GM19468 (cell line): ENCODE data around the gene GSTP1.
"Not testable (repeated sequence)": the region's sequence is repeated elsewhere in the genome, so short reads cannot be mapped to it uniquely, and the experiment has no call there.

Source experiments
- ATAC-seq: cut with Tn5 transposase; IDR thresholded peaks from one replicate; pipeline ENCODE4 v1.9.1; 2021; ENCODE audit warnings: mild to moderate bottlenecking, moderate library complexity, moderate number of reproducible peaks; ENCODE audit not compliant: unreplicated experiment; ENCODE audit errors: extremely low read depth

GSTP1 gene

GRCh38 chr11:67583247-67584204, at the start of gene GSTP1:
Gene GSTP1 (plus strand): TSS chr11:67583812. CDS start chr11:67583844, 32 bp downstream.
- ATAC-seq = no peak

DNA sequence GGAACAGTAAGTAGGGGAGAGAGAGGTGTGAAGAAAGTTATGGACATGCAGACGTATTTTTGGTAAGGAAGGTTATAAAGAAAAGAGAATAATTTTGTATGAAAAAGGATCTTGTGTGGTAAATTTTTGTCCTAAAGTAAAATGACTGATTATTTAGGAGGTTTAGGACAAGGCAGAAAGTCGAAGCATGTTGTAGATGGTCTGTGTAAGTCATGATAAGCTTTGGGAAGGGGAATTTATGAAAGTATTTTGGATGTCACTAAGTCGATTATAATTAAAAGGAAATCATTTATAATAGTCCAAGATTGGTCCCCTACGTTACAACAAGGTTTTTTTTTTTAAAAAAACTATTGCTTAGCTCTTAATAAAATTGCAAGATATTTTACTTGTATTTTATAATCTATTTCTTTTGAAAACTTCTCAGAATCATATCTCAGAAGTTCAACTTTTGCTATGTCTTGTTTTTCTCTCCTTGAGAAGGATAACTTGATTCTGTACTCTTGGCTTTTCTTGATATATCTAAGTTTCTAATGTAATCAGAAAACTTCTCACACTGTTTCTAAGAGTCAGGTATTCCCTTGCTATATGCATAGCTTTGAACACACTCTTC, 49.4 kb upstream of the GSTP1 start:
- ATAC-seq = no peak

DNA sequence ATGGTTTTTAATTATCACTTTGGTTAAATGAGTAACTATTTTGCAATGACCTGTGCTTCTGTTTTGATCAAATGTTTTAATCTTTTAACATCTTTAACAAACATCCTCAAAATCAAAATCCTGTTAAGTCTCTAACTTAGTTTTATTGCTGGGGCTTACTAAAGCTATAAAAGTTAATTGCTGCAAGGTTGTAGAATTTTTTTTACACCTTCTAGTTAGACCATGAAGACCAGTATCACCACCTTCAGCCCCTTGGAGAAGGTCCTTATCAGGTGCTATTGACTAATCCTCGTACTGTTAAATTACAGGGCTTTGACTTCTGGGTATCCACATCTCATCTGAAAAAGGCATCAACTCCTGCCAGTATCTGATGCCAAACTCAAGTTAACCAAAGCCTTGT, 48.1 kb upstream of the GSTP1 start:
- no peak for ATAC-seq

DNA sequence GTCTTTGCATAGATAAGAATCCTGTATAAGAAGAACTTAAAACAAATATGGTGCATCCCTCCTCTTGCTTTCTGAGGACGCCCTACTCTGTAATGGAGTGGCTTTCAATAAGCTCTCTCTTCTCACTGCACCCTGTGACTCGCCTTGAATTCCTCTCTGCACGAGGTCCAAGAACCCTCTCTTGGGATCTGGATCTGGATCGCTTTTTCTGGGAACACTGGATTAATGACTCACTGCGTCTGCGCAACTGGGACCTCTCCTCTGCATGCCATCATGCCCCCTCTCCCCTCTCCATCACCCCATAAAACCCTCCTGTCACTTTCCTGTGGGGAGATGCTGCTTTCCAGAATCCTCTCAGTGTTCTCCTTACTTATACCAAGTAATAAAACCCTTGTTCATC, 45.3 kb upstream of the GSTP1 start:
- ATAC-seq = no peak

GRCh38 chr11:67538823-67539505, 44.6 kb upstream of the GSTP1 start:
- ATAC-seq = no peak

DNA sequence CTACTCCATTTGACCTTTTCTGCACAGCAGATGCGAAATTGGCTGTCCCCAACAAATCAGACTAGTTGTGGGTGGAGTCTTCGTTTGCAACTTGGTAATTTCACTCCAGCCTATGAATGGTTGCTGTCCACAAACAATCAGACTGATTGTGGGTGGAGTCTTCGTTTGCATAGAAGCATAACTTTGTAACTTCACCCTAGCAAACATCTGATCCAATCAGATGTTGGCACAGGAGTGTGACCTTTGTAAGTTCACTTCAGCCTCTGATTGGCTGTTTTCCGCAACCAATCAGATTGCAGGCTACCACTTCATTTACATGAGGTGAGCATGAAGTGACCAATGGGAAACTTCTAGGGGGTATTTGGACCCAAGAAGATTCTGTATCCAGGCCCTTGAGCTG, 44.1 kb upstream of the GSTP1 start:
- ATAC-seq = no peak

DNA sequence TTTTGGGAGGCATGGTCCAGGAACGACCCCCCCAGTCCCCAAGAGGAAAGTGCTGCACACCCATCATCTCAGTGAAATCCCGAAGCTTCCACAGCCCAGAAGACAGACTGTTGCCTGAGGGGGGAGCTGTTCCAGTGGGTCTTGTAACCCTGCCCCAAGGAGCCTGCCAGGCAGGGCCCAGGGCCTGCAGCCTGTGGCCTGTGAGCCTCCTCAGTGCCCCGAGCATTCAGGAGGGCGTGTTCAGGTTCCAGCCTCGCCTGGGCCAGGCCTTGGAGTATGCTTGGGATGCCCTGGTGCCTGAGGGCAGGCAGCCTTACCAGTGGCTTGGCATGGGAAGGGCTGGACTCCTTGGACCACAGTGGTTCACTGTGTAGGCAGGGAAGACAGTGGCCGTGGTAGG, 42.4 kb upstream of the GSTP1 start:
- ATAC-seq = no peak

DNA sequence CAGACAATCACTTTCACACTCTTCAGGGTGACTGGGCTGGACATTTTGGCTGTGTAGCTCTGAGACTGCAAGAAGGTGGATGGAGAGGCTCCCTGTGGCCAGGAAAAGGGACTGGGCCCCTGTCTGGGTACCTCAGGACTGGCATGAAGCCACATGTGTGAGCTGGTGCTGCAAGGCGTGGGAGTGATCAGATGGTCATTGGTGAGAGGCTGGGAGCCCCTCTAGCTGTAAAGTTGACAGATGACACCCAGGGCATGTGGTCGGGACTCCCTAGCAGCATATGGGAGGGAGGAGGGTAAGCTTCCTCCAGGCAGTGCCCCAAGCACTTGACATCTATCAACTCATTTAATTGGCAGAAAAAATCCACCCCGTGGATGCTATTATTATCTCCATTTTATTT, 41.4 kb upstream of the GSTP1 start:
- ATAC-seq = no peak

DNA sequence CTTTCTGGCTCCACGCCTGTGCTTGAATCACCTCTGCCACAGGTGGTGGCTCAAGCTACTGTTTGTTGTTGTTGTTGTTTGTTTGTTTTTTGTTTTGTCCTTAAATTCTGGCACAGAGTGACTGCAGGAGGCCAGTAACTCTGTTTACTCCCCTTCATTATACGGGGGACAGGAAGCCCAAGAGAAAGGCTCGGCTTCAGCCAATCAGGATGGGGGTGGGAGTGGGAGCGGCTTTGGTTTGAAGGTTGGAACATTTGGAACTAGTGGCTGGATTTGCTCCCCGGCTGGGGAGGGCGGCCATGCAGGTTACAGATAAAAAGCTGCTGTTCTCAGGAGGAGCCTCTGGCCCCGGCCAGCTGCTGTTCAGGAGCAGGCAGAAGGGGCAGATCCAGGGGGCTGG, 40.6 kb upstream of the GSTP1 start:
- ATAC-seq = no peak

DNA sequence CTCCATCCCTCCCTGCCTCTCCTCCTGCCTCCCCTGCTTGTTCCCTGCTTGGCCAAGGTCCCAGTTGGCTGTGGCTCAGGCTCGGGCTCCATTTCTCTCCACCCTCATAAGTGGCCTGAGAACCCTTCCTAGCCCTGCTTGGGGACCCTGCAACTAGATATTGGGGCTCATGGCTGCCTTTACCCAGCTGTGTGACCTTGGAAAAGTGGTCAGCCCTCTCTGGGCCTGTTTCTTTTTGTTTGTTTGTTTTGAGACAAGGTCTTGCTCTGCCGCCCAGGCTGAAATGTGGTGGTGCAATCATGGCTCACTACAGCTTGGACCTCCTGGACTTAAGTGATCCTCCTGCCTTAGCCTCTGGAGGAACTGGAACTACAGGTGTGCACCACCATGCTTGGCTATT, 40.0 kb upstream of the GSTP1 start:
- ATAC-seq = no peak

DNA sequence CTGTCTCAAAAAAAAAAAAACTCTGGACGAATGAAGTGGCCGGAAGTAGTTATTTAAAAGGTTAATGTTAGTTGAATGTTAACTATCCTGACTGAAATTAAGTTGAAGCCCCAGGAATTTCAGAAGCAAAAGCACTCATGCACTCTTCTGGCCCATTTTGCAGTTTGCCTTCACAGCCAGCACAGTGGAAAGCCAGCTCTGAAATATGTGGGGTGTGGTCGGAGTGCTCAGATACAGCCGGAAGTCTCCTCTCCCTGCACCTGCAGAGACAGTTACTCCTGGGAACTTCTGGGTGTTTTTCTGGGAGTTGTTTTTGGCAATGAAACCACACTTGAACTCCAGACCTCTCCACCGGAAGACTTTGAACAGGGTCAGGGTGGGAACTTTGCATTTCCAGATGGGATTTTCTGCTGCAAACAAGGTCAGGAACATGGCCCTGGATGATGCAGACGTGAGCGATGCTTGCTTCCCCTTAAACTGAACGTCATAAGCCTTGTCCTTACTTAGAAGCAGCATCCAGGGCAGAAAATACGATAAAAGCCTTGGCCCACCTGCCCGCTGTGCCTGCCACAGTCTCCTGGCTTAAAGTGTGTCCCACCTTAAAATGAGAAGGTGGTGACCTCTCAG, 38.9 kb upstream of the GSTP1 start:
- no peak for ATAC-seq

DNA sequence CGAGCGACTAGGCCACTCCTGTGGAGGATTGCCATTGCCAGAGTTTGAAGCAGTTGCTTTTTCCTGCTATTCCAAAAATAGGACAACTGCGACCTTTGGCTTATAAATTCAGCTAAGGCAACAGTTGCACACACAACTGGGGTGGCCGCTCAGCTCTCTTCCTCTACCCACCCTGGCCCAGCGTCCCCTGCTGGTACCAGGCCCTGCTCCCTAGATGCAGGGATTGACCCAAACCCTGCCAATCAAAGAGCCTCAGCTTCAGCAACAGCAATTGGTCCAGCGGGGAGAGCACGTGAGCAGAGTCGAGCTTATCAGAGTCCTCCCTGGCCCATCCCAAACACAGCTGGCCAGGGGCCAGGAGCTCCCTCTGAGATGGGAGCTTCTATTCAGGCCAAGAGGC, 38.3 kb upstream of the GSTP1 start:
- no peak for ATAC-seq

GRCh38 chr11:67548112-67548511, 35.5 kb upstream of the GSTP1 start:
- ATAC-seq = not testable (repeated sequence)

- no peak for ATAC-seq
Measured at GRCh38 chr11:67548555-67549110, 35.0 kb upstream of the GSTP1 start.

- ATAC-seq = no peak
Measured at GRCh38 chr11:67551127-67551526, 32.5 kb upstream of the GSTP1 start.

GRCh38 chr11:67551697-67552096, 31.9 kb upstream of the GSTP1 start:
- not testable (repeated sequence) for ATAC-seq

DNA sequence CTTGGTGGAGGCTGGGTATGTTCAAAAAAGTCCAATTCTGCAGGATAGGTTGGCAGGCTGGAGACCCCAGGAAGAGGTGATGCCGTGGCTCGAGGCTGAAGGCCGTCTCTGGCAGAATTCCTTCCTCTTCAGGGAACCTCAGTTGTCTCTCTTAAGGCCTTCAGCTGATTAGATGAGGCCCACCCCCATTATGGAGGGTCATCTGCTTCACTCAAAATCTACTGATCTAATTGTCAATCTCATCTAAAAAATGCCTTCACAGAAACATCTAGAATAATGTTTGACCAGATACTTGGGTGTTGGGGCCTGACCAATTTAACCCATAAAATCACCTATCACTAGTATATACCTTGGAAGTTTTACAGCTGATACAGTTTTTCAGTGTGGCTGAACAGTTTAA, 27.4 kb upstream of the GSTP1 start:
- no peak for ATAC-seq

DNA sequence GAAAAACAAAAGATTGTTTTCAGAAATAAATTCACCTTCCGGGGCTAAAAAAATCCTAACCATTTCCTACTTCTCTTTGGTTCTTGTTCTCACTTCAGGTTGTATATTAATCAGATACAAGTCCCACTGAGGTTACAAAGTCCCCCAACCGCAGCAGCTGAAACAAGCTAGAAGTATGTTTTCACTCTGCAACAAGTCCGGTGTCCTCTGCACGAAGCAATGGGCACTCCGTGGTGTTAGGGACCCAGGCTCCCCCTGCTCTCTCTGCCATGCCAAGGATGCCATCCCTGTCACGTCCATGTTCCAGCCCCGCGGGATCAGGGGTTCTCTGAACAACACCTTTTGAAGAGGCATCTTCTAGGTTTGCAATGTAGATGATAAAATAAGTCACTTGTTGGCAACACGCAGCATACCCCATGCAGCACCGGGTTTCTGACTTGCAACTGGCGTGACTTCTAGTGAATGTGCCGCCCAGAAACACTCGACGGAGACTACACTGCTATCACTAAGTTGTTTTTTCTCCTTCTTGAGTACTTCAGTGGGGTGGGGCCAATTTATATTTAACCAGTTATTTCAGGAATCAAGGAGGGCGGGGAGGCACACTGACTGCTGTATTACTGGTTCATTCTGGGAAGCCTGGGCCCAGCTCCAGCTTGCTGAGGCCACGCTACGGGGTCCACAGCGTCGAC, 25.4 kb upstream of the GSTP1 start:
- no peak for ATAC-seq

- ATAC-seq = no peak
Measured at GRCh38 chr11:67561971-67562619, 21.5 kb upstream of the GSTP1 start.
